Ishikawa (cell line): Measurements from ENCODE around the gene OR4D5.

Experiments
- EGR1 ChIP-seq: IDR thresholded peaks from 2 replicates; pipeline ENCODE4 v1.6.1; 2012
- FOXM1 ChIP-seq: IDR thresholded peaks from 2 replicates; pipeline ENCODE4 v1.6.1; 2012; ENCODE audit warnings: low read depth, borderline replicate concordance
- RAD21 ChIP-seq: IDR thresholded peaks from 2 replicates; pipeline ENCODE4 v1.6.1; 2012; ENCODE audit warnings: low read depth
- REST ChIP-seq: IDR thresholded peaks from 2 replicates; pipeline ENCODE4 v1.6.1; 2012; ENCODE audit warnings: low read depth, mild to moderate bottlenecking
- TF ChIP-seq, protein P1 (sequence below): IDR thresholded peaks from 2 replicates; pipeline ENCODE4 v1.6.1; 2012

GRCh38 chr11:123977731-123978347 lies 38.4 kb downstream of the OR4D5 start, which contains the start of gene OR10S1:
- TF ChIP-seq, protein P1, sequence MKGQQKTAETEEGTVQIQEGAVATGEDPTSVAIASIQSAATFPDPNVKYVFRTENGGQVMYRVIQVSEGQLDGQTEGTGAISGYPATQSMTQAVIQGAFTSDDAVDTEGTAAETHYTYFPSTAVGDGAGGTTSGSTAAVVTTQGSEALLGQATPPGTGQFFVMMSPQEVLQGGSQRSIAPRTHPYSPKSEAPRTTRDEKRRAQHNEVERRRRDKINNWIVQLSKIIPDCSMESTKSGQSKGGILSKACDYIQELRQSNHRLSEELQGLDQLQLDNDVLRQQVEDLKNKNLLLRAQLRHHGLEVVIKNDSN, result no peak
- TF ChIP-seq FOXM1 (no peak), EGR1 (no peak), REST (no peak), RAD21 (no peak)
